A673 (cell line): ENCODE results near the gene TPX2. TPM values are rescaled to one million over a fixed set of nuclear protein-coding genes. Genes with fewer than 3 reads are reported as not detected.

Experiments used
- BruUV-seq: library from RNA; stranded (reverse); fragments of 400-500 nt; replicated peaks from 2 replicates; lab custom pipeline; 2021; lab: Mats Ljungman, UMichigan
- CTCF ChIA-PET: fragments of 300-600 bp; sonication (Branson Sonifier 250); formaldehyde crosslinking; loops from one replicate; lab custom pipeline; 2022; ENCODE audit warnings: antibody characterized with exemption; lab: Charles Lee
- POLR2A ChIA-PET: fragments of 300-600 bp; sonication (Branson Sonifier 250); formaldehyde crosslinking; loops from one replicate; lab custom pipeline; 2022; ENCODE audit warnings: antibody characterized with exemption; ENCODE audit not compliant: low non-redundant PET; lab: Charles Lee
- DNase-seq: peaks from one replicate; pipeline ENCODE4 v3.0.0-alpha.2; 2015; ENCODE audit warnings: low spot score
- H3K27ac ChIP-seq: fragments of 200-600 bp; sonication (generic); 2 replicates; pipeline ENCODE4 v1.5.1; 2016; ENCODE audit warnings: mixed run types, low read depth, mild to moderate bottlenecking, mixed read lengths, antibody characterized with exemption, low read length; ENCODE audit not compliant: poor library complexity, severe bottlenecking
- H3K27me3 ChIP-seq: fragments of 200-600 bp; sonication (generic); replicated peaks from 2 replicates; pipeline ENCODE4 v1.6.1; 2017; ENCODE audit warnings: mixed run types, low read depth, mild to moderate bottlenecking, mixed read lengths, antibody characterized with exemption, low read length; ENCODE audit not compliant: insufficient read depth, poor library complexity
- H3K36me3 ChIP-seq: fragments of 200-600 bp; sonication (generic); 2 replicates; pipeline ENCODE4 v1.6.1; 2016; ENCODE audit warnings: mixed run types, mild to moderate bottlenecking, mixed read lengths, antibody characterized with exemption, low read length; ENCODE audit not compliant: insufficient read depth, poor library complexity, severe bottlenecking
- H3K4me1 ChIP-seq: fragments of 200-600 bp; sonication (generic); 2 replicates; pipeline ENCODE4 v1.6.1; 2017; ENCODE audit warnings: mixed run types, mild to moderate bottlenecking, mixed read lengths, antibody characterized with exemption, low read length; ENCODE audit not compliant: insufficient read depth, poor library complexity, severe bottlenecking
- H3K4me3 ChIP-seq: fragments of 200-600 bp; sonication (generic); 2 replicates; pipeline ENCODE4 v1.5.1; 2016; ENCODE audit warnings: low read depth, mixed run types, mild to moderate bottlenecking, mixed read lengths, low read length; ENCODE audit not compliant: poor library complexity, severe bottlenecking
- H3K9me3 ChIP-seq: fragments of 200-600 bp; sonication (generic); 2 replicates; pipeline ENCODE4 v1.6.1; 2016; ENCODE audit warnings: mixed run types, low read depth, mild to moderate bottlenecking, mixed read lengths, antibody characterized with exemption, low read length; ENCODE audit not compliant: poor library complexity, severe bottlenecking
- EZH2 ChIP-seq: fragments of 200-600 bp; sonication (generic); IDR thresholded peaks from 2 replicates; pipeline ENCODE4 v1.6.1; 2017; ENCODE audit warnings: borderline replicate concordance, low read depth, mild to moderate bottlenecking, mixed read lengths, antibody characterized with exemption, low read length; ENCODE audit not compliant: poor library complexity, severe bottlenecking
- intact Hi-C: fragments of 100-400 bp; cut with micrococcal nuclease; formaldehyde crosslinking; loops from one replicate; pipeline ENCODE4 v1.10.0; 2022; ENCODE audit not compliant: unreplicated experiment
- total RNA-seq: library from RNA; stranded (reverse); gene quantifications from 2 replicates; pipeline ENCODE4 v1.2.3, GENCODE V29; 2021
- TF ChIP-seq, protein P1 (sequence below): fragments of 300-800, 200-600 bp; sonication (generic); conservative IDR thresholded peaks from 2 replicates; pipeline ENCODE4 v1.5.1; 2017; ENCODE audit warnings: low read depth, mild to moderate bottlenecking, antibody characterized with exemption, low read length, moderate library complexity, mixed read lengths

Gene TPX2
- total RNA-seq, 1 experiment from 2014 or later, result 187 TPM

- no peaks in the 10 kb centered on the region for H3K27me3 ChIP-seq
- no peak for DNase-seq
- H3K36me3 ChIP-seq, result no peaks in the 10 kb centered on the region
- intact Hi-C loops, result no loop called here
- POLR2A ChIA-PET, result no interaction called here
- no peak overlapping the region for H3K27ac ChIP-seq
- H3K4me1 ChIP-seq, result no peaks in the 10 kb centered on the region
- no TSS peak for BruUV-seq
- no peak overlapping the region for H3K4me3 ChIP-seq
- H3K9me3 ChIP-seq, result no peaks in the 10 kb centered on the region
- TF ChIP-seq EZH2, result no peak
- TF ChIP-seq, protein P1, sequence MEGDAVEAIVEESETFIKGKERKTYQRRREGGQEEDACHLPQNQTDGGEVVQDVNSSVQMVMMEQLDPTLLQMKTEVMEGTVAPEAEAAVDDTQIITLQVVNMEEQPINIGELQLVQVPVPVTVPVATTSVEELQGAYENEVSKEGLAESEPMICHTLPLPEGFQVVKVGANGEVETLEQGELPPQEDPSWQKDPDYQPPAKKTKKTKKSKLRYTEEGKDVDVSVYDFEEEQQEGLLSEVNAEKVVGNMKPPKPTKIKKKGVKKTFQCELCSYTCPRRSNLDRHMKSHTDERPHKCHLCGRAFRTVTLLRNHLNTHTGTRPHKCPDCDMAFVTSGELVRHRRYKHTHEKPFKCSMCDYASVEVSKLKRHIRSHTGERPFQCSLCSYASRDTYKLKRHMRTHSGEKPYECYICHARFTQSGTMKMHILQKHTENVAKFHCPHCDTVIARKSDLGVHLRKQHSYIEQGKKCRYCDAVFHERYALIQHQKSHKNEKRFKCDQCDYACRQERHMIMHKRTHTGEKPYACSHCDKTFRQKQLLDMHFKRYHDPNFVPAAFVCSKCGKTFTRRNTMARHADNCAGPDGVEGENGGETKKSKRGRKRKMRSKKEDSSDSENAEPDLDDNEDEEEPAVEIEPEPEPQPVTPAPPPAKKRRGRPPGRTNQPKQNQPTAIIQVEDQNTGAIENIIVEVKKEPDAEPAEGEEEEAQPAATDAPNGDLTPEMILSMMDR, result no peak
- CTCF ChIA-PET, result no interaction called here
Observed at GRCh38 chr20:31831771-31832306, 92.7 kb downstream of the TPX2 start.

GRCh38 chr20:31833130-31833930, 94.2 kb downstream of the TPX2 start:
- ChIA-PET CTCF (no interaction called here), POLR2A (no interaction called here)
- Histone ChIP-seq H3K36me3 (no peaks in the 10 kb centered on the region), H3K9me3 (no peaks in the 10 kb centered on the region), H3K27ac (no peak overlapping the region), H3K27me3 (no peaks in the 10 kb centered on the region), H3K4me1 (no peaks in the 10 kb centered on the region), H3K4me3 (no peak overlapping the region)
- TF ChIP-seq, protein P1, result peak; percentile 85
- no peak for TF ChIP-seq EZH2
- peak; percentile 43 for DNase-seq
- no TSS peak for BruUV-seq
- intact Hi-C loops, result no loop called here

DNA sequence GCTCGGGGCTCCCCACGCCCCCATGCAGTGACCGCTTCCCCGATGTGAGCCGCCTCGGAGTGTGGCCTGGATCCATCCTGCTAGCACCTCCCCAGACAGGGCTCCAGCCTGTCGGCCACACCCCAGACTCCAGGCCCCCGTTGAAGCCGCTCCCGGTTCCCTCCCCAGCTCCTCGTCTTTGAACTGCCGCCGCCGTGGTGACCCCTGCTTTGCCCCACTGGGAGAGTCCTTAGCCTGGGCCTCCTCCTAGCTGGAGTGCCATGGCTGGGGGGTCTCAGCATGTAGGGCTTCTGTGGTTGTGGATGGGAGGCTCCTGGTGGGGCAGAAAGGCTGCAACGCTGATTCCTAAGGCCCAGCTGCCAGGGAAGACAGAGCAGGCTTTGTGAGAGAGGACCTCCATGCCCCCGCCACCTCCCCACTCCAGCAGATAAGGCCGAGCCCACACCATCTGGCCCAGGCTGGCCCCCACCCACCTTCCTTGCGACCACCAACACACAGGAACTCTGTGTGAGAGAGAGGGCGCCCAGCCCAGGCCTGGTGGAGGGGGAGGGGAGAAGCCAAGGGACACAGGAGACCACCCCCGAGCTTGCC, 94.9 kb downstream of the TPX2 start:
- no peak for DNase-seq
- intact Hi-C loops, result no loop called here
- ChIA-PET CTCF (interaction anchor here (0.6 kb wide), 1 partner anchor 221 kb away, joined by 4 read pairs; no protein-coding TSS in a partner anchor), POLR2A (no interaction called here)
- no peaks in the 10 kb centered on the region for H3K9me3 ChIP-seq
- BruUV-seq, result no TSS peak
- no peak overlapping the region for H3K4me3 ChIP-seq
- TF ChIP-seq, protein P1, result no peak
- TF ChIP-seq EZH2, result no peak
- H3K4me1 ChIP-seq, result no peaks in the 10 kb centered on the region
- no peak overlapping the region for H3K27ac ChIP-seq
- no peaks in the 10 kb centered on the region for H3K27me3 ChIP-seq
- H3K36me3 ChIP-seq, result no peaks in the 10 kb centered on the region
